ENCODE data around the gene MYL5.

DNA sequence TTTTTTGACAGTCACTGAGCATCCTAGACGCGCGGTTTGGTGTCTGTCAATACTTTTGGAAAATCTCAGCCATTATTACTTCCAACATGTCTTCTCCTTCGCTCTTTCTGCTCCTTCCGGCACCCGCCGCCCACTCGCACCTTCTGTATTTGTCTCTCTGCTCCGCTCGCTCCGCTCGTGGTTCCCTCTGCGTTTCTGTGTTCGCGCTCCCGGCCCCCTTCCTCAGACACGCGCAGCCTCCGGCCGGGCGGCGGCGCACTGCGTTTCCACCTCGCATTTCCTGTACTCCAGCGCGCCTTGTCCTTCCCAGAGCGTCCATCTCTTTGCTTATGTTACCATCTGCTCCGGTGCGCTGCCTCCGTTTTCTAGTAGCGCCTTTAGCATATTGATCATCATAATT, 27.9 kb upstream of the MYL5 start:
- TF ChIP-seq, protein P1, sequence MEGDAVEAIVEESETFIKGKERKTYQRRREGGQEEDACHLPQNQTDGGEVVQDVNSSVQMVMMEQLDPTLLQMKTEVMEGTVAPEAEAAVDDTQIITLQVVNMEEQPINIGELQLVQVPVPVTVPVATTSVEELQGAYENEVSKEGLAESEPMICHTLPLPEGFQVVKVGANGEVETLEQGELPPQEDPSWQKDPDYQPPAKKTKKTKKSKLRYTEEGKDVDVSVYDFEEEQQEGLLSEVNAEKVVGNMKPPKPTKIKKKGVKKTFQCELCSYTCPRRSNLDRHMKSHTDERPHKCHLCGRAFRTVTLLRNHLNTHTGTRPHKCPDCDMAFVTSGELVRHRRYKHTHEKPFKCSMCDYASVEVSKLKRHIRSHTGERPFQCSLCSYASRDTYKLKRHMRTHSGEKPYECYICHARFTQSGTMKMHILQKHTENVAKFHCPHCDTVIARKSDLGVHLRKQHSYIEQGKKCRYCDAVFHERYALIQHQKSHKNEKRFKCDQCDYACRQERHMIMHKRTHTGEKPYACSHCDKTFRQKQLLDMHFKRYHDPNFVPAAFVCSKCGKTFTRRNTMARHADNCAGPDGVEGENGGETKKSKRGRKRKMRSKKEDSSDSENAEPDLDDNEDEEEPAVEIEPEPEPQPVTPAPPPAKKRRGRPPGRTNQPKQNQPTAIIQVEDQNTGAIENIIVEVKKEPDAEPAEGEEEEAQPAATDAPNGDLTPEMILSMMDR (IDR thresholded peaks at IDR 0.05; ENCODE audit: poor library complexity, severe bottlenecking): no peak
- TF ChIP-seq MXI1 (conservative IDR thresholded peaks at IDR 0.05; ENCODE audit: poor library complexity, severe bottlenecking) (no peak), RAD21 (conservative IDR thresholded peaks at IDR 0.05) (no peak), POLR2AphosphoS5 (IDR thresholded peaks at IDR 0.05) (no peak), EP300 (conservative IDR thresholded peaks at IDR 0.05; ENCODE audit: poor library complexity, severe bottlenecking) (no peak), SMC3 (conservative IDR thresholded peaks at IDR 0.05; ENCODE audit: poor library complexity) (no peak), TAF1 (IDR thresholded peaks at IDR 0.05; ENCODE audit: low read depth) (no peak)
- TF ChIP-seq, protein P2, sequence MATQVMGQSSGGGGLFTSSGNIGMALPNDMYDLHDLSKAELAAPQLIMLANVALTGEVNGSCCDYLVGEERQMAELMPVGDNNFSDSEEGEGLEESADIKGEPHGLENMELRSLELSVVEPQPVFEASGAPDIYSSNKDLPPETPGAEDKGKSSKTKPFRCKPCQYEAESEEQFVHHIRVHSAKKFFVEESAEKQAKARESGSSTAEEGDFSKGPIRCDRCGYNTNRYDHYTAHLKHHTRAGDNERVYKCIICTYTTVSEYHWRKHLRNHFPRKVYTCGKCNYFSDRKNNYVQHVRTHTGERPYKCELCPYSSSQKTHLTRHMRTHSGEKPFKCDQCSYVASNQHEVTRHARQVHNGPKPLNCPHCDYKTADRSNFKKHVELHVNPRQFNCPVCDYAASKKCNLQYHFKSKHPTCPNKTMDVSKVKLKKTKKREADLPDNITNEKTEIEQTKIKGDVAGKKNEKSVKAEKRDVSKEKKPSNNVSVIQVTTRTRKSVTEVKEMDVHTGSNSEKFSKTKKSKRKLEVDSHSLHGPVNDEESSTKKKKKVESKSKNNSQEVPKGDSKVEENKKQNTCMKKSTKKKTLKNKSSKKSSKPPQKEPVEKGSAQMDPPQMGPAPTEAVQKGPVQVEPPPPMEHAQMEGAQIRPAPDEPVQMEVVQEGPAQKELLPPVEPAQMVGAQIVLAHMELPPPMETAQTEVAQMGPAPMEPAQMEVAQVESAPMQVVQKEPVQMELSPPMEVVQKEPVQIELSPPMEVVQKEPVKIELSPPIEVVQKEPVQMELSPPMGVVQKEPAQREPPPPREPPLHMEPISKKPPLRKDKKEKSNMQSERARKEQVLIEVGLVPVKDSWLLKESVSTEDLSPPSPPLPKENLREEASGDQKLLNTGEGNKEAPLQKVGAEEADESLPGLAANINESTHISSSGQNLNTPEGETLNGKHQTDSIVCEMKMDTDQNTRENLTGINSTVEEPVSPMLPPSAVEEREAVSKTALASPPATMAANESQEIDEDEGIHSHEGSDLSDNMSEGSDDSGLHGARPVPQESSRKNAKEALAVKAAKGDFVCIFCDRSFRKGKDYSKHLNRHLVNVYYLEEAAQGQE (IDR thresholded peaks at IDR 0.05; ENCODE audit: borderline replicate concordance): no peak

All from neural cell (in vitro differentiated cells).